IMR-90 (cell line): ENCODE data around the gene CDK5. TPM values are rescaled to one million over a fixed set of nuclear protein-coding genes. Genes with fewer than 3 reads are reported as not detected.

Experiments used
- ATAC-seq: fragments of 200-7000 bp; cut with Tn5 transposase; 2 replicates; pipeline ENCODE4 v1.9.1; 2020; ENCODE audit warnings: low read depth, mild to moderate bottlenecking, moderate library complexity
- BruUV-seq: library from RNA; stranded (reverse); fragments of 400-500 nt; replicated peaks from 2 replicates; lab custom pipeline; 2021; lab: Mats Ljungman, UMichigan
- CTCF ChIA-PET: fragments of 300-600 bp; formaldehyde crosslinking; extraction: SDS; loops from one replicate; lab custom pipeline; 2021; ENCODE audit warnings: antibody characterized with exemption; lab: Yijun Ruan, JAX
- POLR2A ChIA-PET: fragments of 300-600 bp; sonication (Branson Sonifier 250); formaldehyde crosslinking; loops from one replicate; lab custom pipeline; 2022; ENCODE audit warnings: antibody characterized with exemption; ENCODE audit not compliant: unreplicated experiment; lab: Charles Lee
- DNase-seq: peaks from one replicate; pipeline ENCODE4 v3.0.0; 2013
- H2AFZ ChIP-seq: replicated peaks from 2 replicates; pipeline ENCODE3; 2013; ENCODE audit warnings: low read length, mild to moderate bottlenecking; ENCODE audit not compliant: poor library complexity
- H2AK5ac ChIP-seq: 2 replicates; pipeline ENCODE4 v1.6.1; 2013; ENCODE audit warnings: low read depth, low read length, inconsistent platforms
- H2AK9ac ChIP-seq: replicated peaks from 2 replicates; pipeline ENCODE3; 2013; ENCODE audit warnings: mild to moderate bottlenecking, low read depth, low read length, moderate library complexity; ENCODE audit not compliant: poor library complexity
- H2BK120ac ChIP-seq: 2 replicates; pipeline ENCODE4 v1.6.1; 2013; ENCODE audit warnings: low read depth, low read length, inconsistent platforms
- H2BK15ac ChIP-seq: 3 replicates; pipeline ENCODE4 v1.6.1; 2013; ENCODE audit warnings: low read depth, low read length, inconsistent platforms
- H2BK20ac ChIP-seq: 2 replicates; pipeline ENCODE4 v1.6.1; 2013; ENCODE audit warnings: low read depth, mild to moderate bottlenecking, inconsistent platforms, low read length, moderate library complexity
- H2BK5ac ChIP-seq: 2 replicates; pipeline ENCODE4 v1.6.1; 2013; ENCODE audit warnings: mild to moderate bottlenecking, low read depth, low read length, inconsistent platforms; ENCODE audit not compliant: poor library complexity, severe bottlenecking
- H3K14ac ChIP-seq: replicated peaks from 2 replicates; pipeline ENCODE4 v1.6.1; 2013; ENCODE audit warnings: low read depth, low read length, inconsistent platforms
- H3K18ac ChIP-seq: 2 replicates; pipeline ENCODE4 v1.6.1; 2013; ENCODE audit warnings: low read depth, low read length, control low read depth
- H3K23ac ChIP-seq: 2 replicates; pipeline ENCODE4 v1.6.1; 2013; ENCODE audit warnings: low read depth, low read length, inconsistent platforms
- H3K27ac ChIP-seq: 2 replicates; pipeline ENCODE4 v1.5.1; 2013; ENCODE audit warnings: mild to moderate bottlenecking, control low read depth, low read length; ENCODE audit not compliant: insufficient read depth
- H3K27me3 ChIP-seq: 2 replicates; pipeline ENCODE4 v1.6.1; 2013; ENCODE audit warnings: low read length; ENCODE audit not compliant: control insufficient read depth, insufficient read depth
- H3K36me3 ChIP-seq: 2 replicates; pipeline ENCODE4 v1.6.1; 2013; ENCODE audit warnings: low read length, mixed read lengths; ENCODE audit not compliant: control insufficient read depth, insufficient read depth
- H3K4ac ChIP-seq: 2 replicates; pipeline ENCODE4 v1.6.1; 2013; ENCODE audit warnings: low read depth, low read length, inconsistent platforms
- H3K4me1 ChIP-seq: 2 replicates; pipeline ENCODE4 v1.6.1; 2013; ENCODE audit warnings: low read length, mixed read lengths; ENCODE audit not compliant: control insufficient read depth, insufficient read depth
- H3K4me2 ChIP-seq: 2 replicates; pipeline ENCODE4 v1.6.1; 2013; ENCODE audit warnings: low read depth, mild to moderate bottlenecking, control low read depth, low read length, moderate library complexity
- H3K4me3 ChIP-seq: 2 replicates; pipeline ENCODE4 v1.5.1; 2013; ENCODE audit warnings: low read depth, mild to moderate bottlenecking, control low read depth, low read length, moderate library complexity; ENCODE audit not compliant: insufficient read depth
- H3K56ac ChIP-seq: 2 replicates; pipeline ENCODE4 v1.6.1; 2013; ENCODE audit warnings: low read length, inconsistent platforms; ENCODE audit not compliant: insufficient read depth; ENCODE audit errors: extremely low read depth
- H3K79me1 ChIP-seq, 2 experiments: 2 replicates each; pipeline ENCODE4 v1.6.1; 2013; ENCODE audit warnings: low read length in 2 of 2, inconsistent platforms in 1 of 2, low read depth in 1 of 2
- H3K9ac ChIP-seq: 2 replicates; pipeline ENCODE4 v1.6.1; 2013; ENCODE audit warnings: low read depth, low read length, control low read depth
- H3K9me1 ChIP-seq: 2 replicates; pipeline ENCODE4 v1.6.1; 2013; ENCODE audit warnings: low read length, inconsistent platforms; ENCODE audit not compliant: insufficient read depth
- H3K9me3 ChIP-seq: 2 replicates; pipeline ENCODE4 v1.6.1; 2013; ENCODE audit warnings: low read length; ENCODE audit not compliant: control insufficient read depth, insufficient read depth
- H4K20me1 ChIP-seq: 2 replicates; pipeline ENCODE4 v1.6.1; 2013; ENCODE audit warnings: low read length, inconsistent platforms; ENCODE audit not compliant: insufficient read depth
- H4K5ac ChIP-seq: 2 replicates; pipeline ENCODE4 v1.6.1; 2013; ENCODE audit warnings: mild to moderate bottlenecking, low read depth, low read length, control low read depth
- H4K8ac ChIP-seq, 2 experiments: 2 replicates each; pipeline ENCODE4 v1.6.1; 2013; ENCODE audit warnings: low read depth in 2 of 2, low read length in 2 of 2, control low read depth in 1 of 2, inconsistent platforms in 1 of 2
- H4K91ac ChIP-seq: 2 replicates; pipeline ENCODE4 v1.6.1; 2013; ENCODE audit warnings: low read depth, low read length, inconsistent platforms; ENCODE audit not compliant: insufficient read depth
- FOS ChIP-seq: fragments of 150-350 bp; IDR thresholded peaks from 2 replicates; pipeline ENCODE4 v1.6.1; 2016; ENCODE audit warnings: low read depth, low read length
- RCOR1 ChIP-seq: IDR thresholded peaks from 2 replicates; pipeline ENCODE4 v1.6.1; 2012; ENCODE audit warnings: mild to moderate bottlenecking, low read length, improper control_type of control experiment; ENCODE audit not compliant: insufficient replicate concordance
- WGBS, 2 experiments: methylation state at CpG; one replicate each; pipeline versions ENCODE4 v1.1.5 to v1.1.7; 2013; ENCODE audit warnings: missing lambda C conversion rate in 2 of 2; ENCODE audit not compliant: insufficient read length in 1 of 2; ENCODE audit errors: extremely low coverage in 2 of 2; 5-methylcytosine and 5-hydroxymethylcytosine counted together
- dilution Hi-C: fragments of 300-500 bp; cut with HindIII; formaldehyde crosslinking; loops from one replicate; pipeline ENCODE4 v1.14.3; 2018; ENCODE audit warnings: low sequenced_read_pairs; ENCODE audit not compliant: unreplicated experiment
- in situ Hi-C: fragments of 300-500 bp; cut with MboI; formaldehyde crosslinking; loops from 3 replicates; pipeline ENCODE4 v1.14.3; 2019; ENCODE audit warnings: low sequenced_read_pairs, inconsistent platforms, mixed read lengths
- intact Hi-C: fragments of 100-400 bp; cut with micrococcal nuclease; formaldehyde crosslinking; loops from 2 replicates; pipeline ENCODE4 v1.10.0; 2022
- polyA plus RNA-seq, 3 experiments: library from polyadenylated mRNA; depleted of rRNA; stranded (reverse); fragments of >200 nt; gene quantifications; 2 replicates each; pipeline ENCODE4 v1.2.3, GENCODE V29; 2012; ENCODE audit warnings: low replicate concordance in 1 of 3
- total RNA-seq: library from RNA; depleted of rRNA; stranded (reverse); fragments of >200 nt; gene quantifications from 2 replicates; pipeline ENCODE4 v1.2.3, GENCODE V29; 2012

The CDK5 gene
- total and polyA plus RNA-seq, 2 of the 4 experiments (the other 2 are of a cell fraction) = 22.4 to 34.8 TPM

GRCh38 chr7:151104411-151105235 lies 46.9 kb upstream of the CDK5 start:
- Histone ChIP-seq H2BK120ac (no peak overlapping the region), H3K27ac (no peak overlapping the region), H2AK9ac (no peak overlapping the region), H3K18ac (no peak overlapping the region), H4K5ac (no peak overlapping the region), H2BK15ac (no peak overlapping the region), H3K4me3 (no peak overlapping the region), H3K14ac (no peak overlapping the region), H4K20me1 (peaks cover 87% of the 10 kb centered on the region), H3K9ac (no peak overlapping the region), H3K9me1 (peaks cover 12% of the 10 kb centered on the region), H3K4me2 (no peak overlapping the region), H3K4ac (0 out of 2 replicates have a peak overlapping the region, but pooled peaks have one; percentile 19), H3K27me3 (no peaks in the 10 kb centered on the region), H3K4me1 (peaks cover 11% of the 10 kb centered on the region), H4K8ac (no peak overlapping the region), H2BK20ac (no peak overlapping the region), H3K36me3 (peaks cover 6% of the 10 kb centered on the region), H3K23ac (no peak overlapping the region), H3K79me1 (peaks cover 38 to 94% of the 10 kb centered on the region in 2 experiments), H3K56ac (no peak overlapping the region), H4K91ac (no peak overlapping the region), H2BK5ac (no peak overlapping the region), H2AFZ (no peak overlapping the region), H3K9me3 (no peaks in the 10 kb centered on the region), H2AK5ac (no peak overlapping the region)
- ChIA-PET POLR2A (no interaction called here), CTCF (no interaction called here)
- no peak for TF ChIP-seq FOS
- TF ChIP-seq RCOR1 = no peak
- dilution Hi-C loops (no loop called here), intact Hi-C loops (no loop called here), in situ Hi-C loops (loop anchor here (10.0 to 25.0 kb wide), 2 partner anchors 200 to 317 kb away; no protein-coding TSS in a partner anchor)
- DNase-seq (peak; percentile 89), ATAC-seq (peak; percentile 82)
- WGBS, 2 experiments = 86% methylated on average over 7 of the region's 23 CpGs; no CpG with 5 or more reads in 1 of the 2 experiments
- TSS peak; percentile 14 for BruUV-seq
